ENCODE data around the gene CLGN.

The CLGN gene

GRCh38 chr4:140361099-140361498, 66.3 kb downstream of the CLGN start:
- H3K27ac ChIP-seq, result no peak overlapping the region
- no peak overlapping the region for H3K4me3 ChIP-seq (ENCODE audit: low read depth, low read length)
- no peaks in the 10 kb centered on the region for H3K36me3 ChIP-seq (replicated peaks)
- no peaks in the 10 kb centered on the region for H3K27me3 ChIP-seq (replicated peaks)
- TF ChIP-seq, protein P1, sequence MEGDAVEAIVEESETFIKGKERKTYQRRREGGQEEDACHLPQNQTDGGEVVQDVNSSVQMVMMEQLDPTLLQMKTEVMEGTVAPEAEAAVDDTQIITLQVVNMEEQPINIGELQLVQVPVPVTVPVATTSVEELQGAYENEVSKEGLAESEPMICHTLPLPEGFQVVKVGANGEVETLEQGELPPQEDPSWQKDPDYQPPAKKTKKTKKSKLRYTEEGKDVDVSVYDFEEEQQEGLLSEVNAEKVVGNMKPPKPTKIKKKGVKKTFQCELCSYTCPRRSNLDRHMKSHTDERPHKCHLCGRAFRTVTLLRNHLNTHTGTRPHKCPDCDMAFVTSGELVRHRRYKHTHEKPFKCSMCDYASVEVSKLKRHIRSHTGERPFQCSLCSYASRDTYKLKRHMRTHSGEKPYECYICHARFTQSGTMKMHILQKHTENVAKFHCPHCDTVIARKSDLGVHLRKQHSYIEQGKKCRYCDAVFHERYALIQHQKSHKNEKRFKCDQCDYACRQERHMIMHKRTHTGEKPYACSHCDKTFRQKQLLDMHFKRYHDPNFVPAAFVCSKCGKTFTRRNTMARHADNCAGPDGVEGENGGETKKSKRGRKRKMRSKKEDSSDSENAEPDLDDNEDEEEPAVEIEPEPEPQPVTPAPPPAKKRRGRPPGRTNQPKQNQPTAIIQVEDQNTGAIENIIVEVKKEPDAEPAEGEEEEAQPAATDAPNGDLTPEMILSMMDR (IDR thresholded peaks at IDR 0.05; ENCODE audit: low read depth, low read length, missing control alignments), result no peak
- in situ Hi-C loops (cut with HindIII; ENCODE audit: low pct_ligation_motif_present, low sequenced_read_pairs), result no loop called here
- no peak for DNase-seq

DNA sequence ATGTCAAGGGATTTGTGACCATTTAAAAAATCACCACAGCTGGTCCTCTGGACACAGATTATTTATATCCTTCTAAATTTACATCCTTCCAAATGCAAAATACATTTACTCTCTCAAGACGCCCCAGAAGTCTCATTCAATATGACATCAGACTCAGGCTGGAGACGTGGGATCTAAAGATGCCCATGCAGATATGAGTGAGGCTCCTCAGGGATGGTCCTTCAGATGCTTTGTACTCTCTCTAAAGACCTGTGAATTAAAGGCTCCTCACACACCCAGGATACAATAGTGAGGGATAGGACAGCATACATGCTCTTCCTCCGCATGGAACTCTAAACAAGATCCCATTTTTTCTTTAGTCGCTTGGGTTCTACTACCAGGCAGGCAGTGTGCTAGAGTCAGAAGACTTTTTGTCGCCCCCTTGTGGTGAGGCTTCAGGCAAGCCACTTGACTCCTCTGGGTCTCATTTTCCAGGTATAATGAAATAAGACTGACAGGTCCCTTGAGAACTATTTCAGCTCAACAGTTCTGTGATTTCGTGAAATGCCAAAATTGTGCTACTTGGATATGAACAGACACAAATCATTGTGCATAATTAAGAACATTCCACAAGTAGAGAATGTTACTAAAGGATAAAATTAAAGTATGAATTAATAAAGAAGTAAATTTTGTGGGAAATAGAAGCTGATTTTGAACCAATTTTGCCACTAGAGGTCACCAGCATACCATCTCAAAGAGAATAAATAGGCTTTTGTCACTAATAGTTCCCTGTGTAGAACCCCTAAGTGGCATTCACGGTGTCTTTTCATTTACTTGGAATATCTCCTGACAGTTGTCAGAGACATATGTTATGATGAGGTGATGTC, 67.7 kb downstream of the CLGN start:
- in situ Hi-C loops (cut with HindIII; ENCODE audit: low pct_ligation_motif_present, low sequenced_read_pairs), result no loop called here
- H3K27ac ChIP-seq, result no peak overlapping the region
- TF ChIP-seq, protein P1 (IDR thresholded peaks at IDR 0.05; ENCODE audit: low read depth, low read length, missing control alignments), result peak; percentile 87
- H3K4me3 ChIP-seq (ENCODE audit: low read depth, low read length), result no peak overlapping the region
- no peaks in the 10 kb centered on the region for H3K27me3 ChIP-seq (replicated peaks)
- DNase-seq, result peak; percentile 83
- H3K36me3 ChIP-seq (replicated peaks), result no peaks in the 10 kb centered on the region

- in situ Hi-C loops (cut with HindIII; ENCODE audit: low pct_ligation_motif_present, low sequenced_read_pairs), result no loop called here
- DNase-seq, result no peak
- H3K4me3 ChIP-seq (ENCODE audit: low read depth, low read length), result no peak overlapping the region
- TF ChIP-seq, protein P1 (IDR thresholded peaks at IDR 0.05; ENCODE audit: low read depth, low read length, missing control alignments), result no peak
- H3K36me3 ChIP-seq (replicated peaks), result no peaks in the 10 kb centered on the region
- H3K27ac ChIP-seq, result no peak overlapping the region
- H3K27me3 ChIP-seq (replicated peaks), result no peaks in the 10 kb centered on the region
Observed at GRCh38 chr4:140358281-140358680, 69.2 kb downstream of the CLGN start.

- TF ChIP-seq, protein P1 (IDR thresholded peaks at IDR 0.05; ENCODE audit: low read depth, low read length, missing control alignments), result no peak
- no peaks in the 10 kb centered on the region for H3K27me3 ChIP-seq (replicated peaks)
- in situ Hi-C loops (cut with HindIII; ENCODE audit: low pct_ligation_motif_present, low sequenced_read_pairs), result no loop called here
- no peak overlapping the region for H3K27ac ChIP-seq
- H3K36me3 ChIP-seq (replicated peaks), result no peaks in the 10 kb centered on the region
- H3K4me3 ChIP-seq (ENCODE audit: low read depth, low read length), result no peak overlapping the region
- DNase-seq, result no peak
Observed at GRCh38 chr4:140357868-140358267, 69.6 kb downstream of the CLGN start.

DNA sequence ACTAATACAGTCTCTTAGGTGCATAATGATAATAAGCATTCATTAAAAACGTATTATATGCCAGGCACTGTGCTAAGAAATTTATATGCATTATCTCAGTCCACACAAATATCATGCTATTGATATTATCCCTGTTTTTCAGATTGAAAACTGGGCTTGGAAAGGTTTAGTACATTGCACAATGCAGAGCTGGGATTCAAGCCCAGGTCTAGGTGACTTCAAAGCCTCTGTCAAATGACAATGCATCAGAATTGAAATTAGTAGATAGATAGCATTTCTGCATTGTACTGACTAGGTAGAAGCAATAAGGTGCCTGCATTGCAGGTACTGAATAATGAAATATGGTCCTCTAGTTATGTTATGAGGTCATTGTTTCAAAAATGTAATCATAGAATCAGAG, 72.2 kb downstream of the CLGN start:
- H3K4me3 ChIP-seq (ENCODE audit: low read depth, low read length), result no peak overlapping the region
- H3K36me3 ChIP-seq (replicated peaks), result no peaks in the 10 kb centered on the region
- TF ChIP-seq, protein P1 (IDR thresholded peaks at IDR 0.05; ENCODE audit: low read depth, low read length, missing control alignments), result no peak
- H3K27ac ChIP-seq, result no peak overlapping the region
- in situ Hi-C loops (cut with HindIII; ENCODE audit: low pct_ligation_motif_present, low sequenced_read_pairs), result no loop called here
- H3K27me3 ChIP-seq (replicated peaks), result no peaks in the 10 kb centered on the region
- DNase-seq, result no peak

All from brain microvascular endothelial cell (primary cell).